ENCODE measurements around the gene DRP2.
"Not testable (repeated sequence)": the region's sequence is repeated elsewhere in the genome, so short reads cannot be mapped to it uniquely, and the experiment has no call there.

The DRP2 gene

DNA sequence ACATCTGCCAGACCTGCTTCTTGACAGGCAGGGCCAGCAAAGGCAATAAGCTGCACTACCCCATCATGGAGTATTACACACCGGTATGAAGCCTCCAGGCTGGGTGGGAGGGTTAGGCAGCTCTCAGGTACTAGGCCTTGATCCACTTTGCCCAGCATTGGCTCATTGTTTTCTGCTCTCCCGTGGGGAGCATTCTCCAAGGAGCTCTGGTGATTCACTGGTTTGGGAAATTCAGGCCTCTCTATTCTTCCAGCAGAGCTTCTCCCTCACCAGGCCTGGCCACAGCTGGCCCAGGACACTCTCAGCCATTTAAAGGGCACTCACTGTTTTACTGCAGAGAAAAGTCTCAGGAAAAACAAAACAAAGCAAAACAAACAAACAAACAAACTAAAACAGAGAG lies 33.0 kb downstream of the DRP2 start:
- no peak for DNase-seq

DNA sequence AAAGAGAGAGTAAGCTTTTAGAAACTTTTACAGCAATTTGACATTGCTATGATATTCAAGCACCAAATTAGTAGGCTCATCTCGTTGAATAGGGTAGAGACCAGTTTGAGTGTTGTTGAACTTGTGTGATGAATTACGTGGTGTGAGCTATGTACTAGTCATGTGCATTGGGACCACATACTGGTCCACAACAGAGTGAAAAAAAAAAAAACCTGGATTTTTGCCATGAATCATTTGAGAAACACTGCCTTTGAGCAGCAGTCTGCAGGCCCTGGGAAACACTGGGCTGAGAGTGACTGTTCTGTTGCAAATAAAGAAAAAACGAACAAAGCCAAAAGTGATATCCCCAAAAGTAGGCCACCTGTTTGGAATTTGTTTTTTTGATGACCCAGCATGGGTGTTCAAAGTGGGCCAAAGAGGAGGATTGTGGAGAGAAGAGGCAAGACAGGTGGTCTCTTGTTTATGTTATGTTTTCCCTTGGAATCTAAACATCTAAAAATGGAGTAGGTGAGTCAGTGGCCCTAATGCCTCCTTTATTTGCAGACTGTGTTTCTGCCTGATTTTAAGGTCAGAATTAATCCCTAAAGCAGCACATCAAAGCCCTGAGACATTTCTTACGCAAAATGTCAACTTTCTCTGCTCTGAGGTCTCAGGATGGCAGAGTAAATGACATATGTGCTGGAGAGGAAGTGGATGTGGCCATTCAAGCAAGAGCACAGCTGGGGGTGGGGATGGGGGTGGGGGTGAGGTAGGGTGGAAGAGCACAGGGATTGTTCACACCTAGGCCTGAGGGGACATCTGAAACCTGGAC lies 38.1 kb downstream of the DRP2 start:
- DNase-seq = no peak

DNA sequence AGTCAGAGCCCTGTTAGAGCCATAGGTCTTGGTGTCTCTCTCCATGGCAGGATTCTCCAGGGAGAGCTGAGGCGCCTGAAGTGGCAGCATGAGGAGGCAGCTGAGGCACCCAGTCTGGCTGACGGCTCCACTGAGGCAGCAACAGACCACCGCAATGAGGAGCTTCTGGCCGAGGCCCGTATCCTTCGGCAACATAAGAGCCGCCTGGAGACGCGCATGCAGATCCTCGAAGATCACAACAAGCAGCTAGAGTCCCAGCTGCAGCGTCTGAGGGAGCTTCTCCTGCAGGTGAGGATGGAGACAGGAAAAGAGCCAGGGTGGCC lies 38.6 kb downstream of the DRP2 start:
- no peak for DNase-seq

DNA sequence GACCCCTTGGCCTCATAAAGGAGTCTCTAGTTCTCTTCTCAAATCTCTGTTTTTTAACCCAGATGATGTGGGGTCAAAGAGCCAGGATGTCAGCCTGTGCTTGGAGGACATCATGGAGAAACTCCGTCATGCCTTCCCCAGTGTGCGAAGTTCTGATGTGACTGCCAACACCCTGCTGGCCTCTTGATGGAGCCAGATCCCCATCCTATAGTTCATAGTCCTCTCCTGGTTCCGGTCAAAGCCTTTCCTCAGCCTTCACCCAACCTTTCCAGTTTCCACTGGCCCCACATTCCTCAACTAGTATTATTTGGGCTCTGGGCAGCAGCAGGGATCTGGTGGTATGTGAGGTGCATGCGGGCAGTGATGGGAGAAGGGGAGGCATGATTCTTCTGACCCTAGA lies 40.8 kb downstream of the DRP2 start:
- DNase-seq = no peak

DNA sequence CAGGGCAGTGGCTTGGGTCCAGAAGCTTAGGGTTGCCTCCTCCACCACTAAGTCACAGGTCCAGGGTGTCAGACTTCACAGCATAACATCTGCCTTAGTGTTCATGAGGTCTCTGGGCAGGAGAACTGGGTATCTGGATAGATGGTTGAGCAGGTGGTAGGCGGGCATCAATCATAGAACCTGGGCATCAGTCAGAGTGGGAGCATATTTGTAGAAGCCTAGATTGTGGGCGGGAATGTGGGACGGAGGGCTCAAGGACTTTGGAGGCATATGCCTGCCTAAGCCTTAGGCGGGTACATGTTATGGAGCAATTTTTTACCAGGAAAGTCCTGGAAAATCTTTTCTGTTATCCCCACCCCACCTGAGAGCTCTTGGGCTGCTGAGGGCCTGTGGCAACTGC lies 43.0 kb downstream of the DRP2 start:
- DNase-seq = no peak

DNA sequence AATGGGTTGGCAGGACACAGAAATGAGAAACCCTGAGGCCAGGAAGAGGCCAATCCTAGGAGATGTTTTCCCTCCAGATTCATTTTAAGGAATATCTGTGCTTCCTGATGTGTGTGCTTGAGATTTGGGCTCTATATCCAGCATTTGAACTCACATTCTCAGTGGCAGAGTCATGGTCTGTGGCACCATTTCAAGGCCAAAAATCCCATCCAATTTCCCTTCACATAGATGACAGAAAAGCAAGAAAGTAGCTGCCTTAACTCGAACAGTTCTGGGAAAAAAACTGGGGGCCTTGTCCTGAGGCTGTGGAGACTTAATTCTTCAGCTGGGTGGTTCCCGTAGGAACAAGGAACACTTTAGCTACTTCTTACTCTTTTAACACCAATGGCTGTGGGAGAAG lies 44.2 kb downstream of the DRP2 start:
- no peak for DNase-seq

DNA sequence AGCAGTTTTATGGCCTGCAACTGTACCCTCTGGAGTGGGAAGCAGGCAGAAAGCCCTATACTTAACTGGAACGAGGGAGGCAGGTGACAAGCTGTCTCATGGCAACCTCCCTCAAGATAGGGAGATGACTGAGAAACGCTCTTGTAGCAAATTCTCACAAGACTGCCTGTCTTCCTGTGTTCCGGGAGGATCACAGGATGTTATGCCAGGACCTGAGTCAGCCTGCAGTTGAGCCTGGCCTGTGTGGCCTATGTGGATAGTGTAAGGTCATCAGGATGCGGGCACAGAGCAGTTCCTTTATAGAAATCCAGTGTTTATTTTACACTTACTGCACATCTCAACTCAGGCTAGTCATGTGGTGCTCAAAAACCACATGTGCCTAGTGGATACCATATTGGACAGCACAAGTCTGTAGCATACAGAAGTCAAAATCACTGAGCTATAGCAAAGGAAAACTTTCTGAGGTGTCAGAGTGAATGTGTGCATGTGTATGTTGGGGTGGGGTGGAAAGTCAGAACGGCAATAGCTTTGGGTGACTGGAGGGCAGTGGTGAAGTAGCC lies 46.4 kb downstream of the DRP2 start:
- DNase-seq = no peak

DNA sequence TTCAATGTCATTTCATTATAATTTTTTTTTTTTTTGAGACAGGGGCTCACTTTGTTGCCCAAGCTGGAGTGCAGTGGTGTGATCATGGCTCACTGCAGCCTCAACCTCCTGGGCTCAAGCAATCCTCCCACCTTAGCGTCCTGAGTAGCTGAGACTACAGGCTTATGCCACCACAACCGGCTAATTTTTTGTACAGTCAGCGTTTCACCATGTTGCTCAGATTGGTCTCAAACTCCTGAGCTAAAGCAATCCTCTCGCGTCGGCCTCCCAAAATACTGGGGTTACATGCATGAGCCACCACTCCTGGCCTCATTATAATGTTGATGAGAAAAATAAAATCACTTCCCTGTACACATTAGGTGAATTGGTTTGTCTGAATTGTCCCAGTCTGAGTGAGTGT lies 54.6 kb downstream of the DRP2 start:
- no peak for DNase-seq

DNA sequence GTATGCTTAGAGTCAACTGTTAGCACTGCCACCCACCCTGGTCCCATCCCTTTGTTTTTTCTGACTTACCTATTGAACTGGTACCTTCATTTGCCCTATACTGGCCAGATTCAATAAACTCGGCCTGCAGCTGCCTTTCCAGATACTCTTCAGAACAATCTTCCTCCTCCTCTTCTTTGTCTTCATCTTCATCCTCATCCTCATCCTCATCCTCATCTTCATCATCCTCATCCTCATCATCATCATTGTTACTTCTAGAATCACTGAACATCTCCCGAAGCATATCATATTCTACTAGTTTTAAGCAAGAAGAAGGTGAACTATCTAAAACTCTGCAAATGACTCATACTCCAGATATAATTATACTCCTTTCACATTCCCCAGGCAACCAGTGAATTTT lies 56.7 kb downstream of the DRP2 start:
- DNase-seq = no peak

DNA sequence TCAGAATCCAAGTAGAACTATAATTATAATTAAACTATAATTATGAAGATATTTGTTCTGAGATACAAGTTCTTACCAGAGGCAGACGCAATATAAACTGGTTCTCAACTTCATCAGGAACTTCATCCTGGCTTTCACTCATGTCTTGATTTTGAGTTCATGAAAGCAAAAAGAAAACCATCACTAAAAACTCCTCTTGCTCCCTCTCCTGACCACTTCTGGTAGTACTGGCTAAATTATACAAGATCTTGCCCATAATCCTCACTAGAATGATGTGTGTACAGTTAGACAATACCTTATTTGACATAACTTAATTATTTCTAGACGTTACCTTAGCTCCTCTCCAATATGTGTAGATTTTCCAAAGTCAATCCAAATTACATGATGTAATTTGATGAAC lies 67.8 kb downstream of the DRP2 start:
- DNase-seq = peak; percentile 1

DNA sequence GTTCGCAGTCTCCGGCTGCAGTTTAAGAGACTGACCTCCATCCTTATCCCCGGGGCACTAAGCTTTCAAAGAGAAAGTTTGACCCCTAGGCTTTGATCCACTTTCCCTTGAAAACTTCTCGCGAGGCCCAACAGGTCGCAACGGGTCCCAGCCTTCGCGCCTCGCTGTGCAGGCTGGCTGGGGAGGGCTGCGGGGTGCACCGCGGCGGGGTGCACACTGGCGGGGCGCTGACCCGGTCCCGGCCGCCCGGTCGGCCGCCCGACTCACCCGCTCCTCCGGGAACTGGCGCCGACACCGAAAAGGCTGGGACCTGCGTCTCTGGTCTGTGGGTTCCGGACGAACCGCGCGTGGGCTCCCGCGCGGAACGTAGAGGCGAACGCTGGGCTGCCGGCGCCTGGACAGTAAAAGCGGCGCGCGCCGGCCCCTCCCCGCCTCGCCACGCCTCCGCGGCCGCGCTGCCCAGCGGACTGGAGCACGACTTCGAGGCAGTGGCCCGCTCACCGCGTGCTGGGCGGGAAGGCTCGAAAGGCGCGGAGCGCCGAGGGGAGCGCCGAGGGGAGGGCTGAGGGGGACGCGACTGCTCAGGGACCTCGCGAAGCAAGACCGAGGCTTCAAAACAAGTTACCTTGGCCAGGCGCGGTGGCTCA lies 71.5 kb downstream of the DRP2 start, which contains the start of gene TAF7L:
Gene TAF7L, minus strand, starts transcription at position 378 of the 647 bp plus-strand sequence. CDS start 3,791 bp downstream, outside the sequence.
- no peak for DNase-seq

DNA sequence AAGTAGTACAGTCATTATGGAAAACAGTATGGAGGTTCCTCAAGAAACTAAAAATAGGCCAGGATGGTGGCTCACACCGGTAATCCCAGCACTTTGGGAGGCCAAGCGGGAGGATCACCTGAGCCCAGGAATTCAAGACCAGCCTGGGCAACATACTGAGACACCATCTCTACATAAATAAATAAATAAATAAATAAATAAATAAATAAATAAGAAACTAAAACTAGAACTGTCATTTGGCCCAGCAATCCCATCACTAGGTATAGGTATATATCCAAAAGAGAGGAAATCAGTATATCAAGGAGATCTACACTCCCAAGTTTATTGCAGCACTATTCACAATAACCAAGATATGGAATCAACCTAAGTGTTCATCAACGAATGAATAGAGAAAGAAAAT lies 76.0 kb downstream of the DRP2 start:
- not testable (repeated sequence) for DNase-seq

DNA sequence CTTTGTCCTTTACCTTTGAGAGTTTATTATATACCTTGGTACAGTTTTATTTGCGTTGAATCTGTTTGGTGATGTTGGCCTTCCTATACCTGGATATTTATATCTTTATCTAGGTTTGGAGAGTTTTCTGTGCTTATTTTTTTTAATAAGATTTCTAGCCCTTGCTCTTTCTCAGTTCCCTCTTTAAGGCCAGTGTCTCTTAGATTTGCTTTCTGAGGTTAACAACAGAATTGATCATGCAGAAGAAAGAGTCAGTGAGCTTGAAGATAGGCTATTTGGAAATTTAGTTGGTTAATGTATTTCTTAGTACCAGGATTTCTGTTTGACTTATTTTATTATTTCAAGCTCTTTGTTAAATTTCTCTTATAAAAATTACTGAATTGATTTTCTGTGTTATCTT lies 84.2 kb downstream of the DRP2 start:
- no peak for DNase-seq

Data from NCI-H1092 (cell line).